Measurements from ENCODE around the gene MYLK. TPM values are rescaled to one million over a fixed set of nuclear protein-coding genes. Genes with fewer than 3 reads are reported as not detected.

MYLK gene
- total RNA-seq, 1 donor from 2014 or later: 0.16 TPM

- DNase-seq (ENCODE audit: low spot score): no peak
- Mint-ChIP-seq H3K9me3 (no peaks in the 10 kb centered on the region), H3K4me3 (ENCODE audit: low read depth) (no peak overlapping the region), H3K27ac (no peak overlapping the region), H3K36me3 (ENCODE audit: low read depth) (no peaks in the 10 kb centered on the region), H3K4me1 (ENCODE audit: low read depth) (no peaks in the 10 kb centered on the region), H3K27me3 (ENCODE audit: low read depth) (no peaks in the 10 kb centered on the region)
- intact Hi-C loops (cut with micrococcal nuclease): no loop called here
These were observed 200.5 kb downstream of the MYLK start for GRCh38 chr3:123683505-123684154.

GRCh38 chr3:123682781-123683504 is 201.2 kb downstream of the MYLK start:
- Mint-ChIP-seq H3K9me3 (no peaks in the 10 kb centered on the region), H3K27me3 (ENCODE audit: low read depth) (no peaks in the 10 kb centered on the region), H3K4me3 (ENCODE audit: low read depth) (no peak overlapping the region), H3K4me1 (ENCODE audit: low read depth) (no peaks in the 10 kb centered on the region), H3K36me3 (ENCODE audit: low read depth) (no peaks in the 10 kb centered on the region), H3K27ac (no peak overlapping the region)
- DNase-seq (ENCODE audit: low spot score): no peak
- intact Hi-C loops (cut with micrococcal nuclease): no loop called here

GRCh38 chr3:123682302-123682701 is 201.8 kb downstream of the MYLK start:
- intact Hi-C loops (cut with micrococcal nuclease): no loop called here
- Mint-ChIP-seq H3K36me3 (ENCODE audit: low read depth) (no peaks in the 10 kb centered on the region), H3K4me3 (ENCODE audit: low read depth) (no peak overlapping the region), H3K9me3 (no peaks in the 10 kb centered on the region), H3K4me1 (ENCODE audit: low read depth) (no peaks in the 10 kb centered on the region), H3K27ac (no peak overlapping the region), H3K27me3 (ENCODE audit: low read depth) (no peaks in the 10 kb centered on the region)
- DNase-seq (ENCODE audit: low spot score): no peak

DNA sequence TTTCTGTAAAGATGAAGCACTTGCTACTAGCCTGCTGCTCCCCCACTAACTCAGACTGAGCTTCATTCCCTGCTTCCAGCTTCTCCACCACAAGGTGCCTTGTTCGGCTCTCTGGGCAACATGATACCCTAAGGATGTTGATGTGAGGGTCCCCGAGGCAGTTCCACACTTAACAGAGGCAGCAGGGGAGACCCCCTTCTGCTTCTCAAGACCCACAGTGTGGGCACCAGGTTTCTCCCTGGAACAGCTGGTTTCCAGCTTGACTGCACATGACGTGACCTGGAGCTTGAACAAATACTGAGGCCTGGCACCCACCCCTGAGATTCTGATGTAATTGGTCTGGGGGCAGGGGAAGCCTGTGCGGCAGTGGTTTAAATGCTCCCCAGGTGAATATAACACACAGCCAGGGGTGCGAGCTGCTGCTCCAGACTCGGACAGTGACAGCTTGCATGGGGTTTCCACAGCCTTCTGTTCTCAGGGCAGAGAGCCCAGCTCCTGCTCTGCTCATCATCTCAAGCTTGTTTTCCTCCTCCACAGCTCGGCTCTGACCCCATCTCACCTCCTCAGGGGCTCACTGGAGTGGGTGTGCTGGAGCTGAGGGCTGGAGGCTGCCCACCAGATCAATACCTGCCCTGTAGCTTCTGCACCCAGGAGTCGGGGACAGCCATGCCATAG is 204.3 kb downstream of the MYLK start:
- H3K9me3 Mint-ChIP-seq: no peaks in the 10 kb centered on the region
- no peak for DNase-seq (ENCODE audit: low spot score)
- H3K36me3 Mint-ChIP-seq (ENCODE audit: low read depth): no peaks in the 10 kb centered on the region
- H3K27ac Mint-ChIP-seq: no peak overlapping the region
- no peak overlapping the region for H3K4me3 Mint-ChIP-seq (ENCODE audit: low read depth)
- intact Hi-C loops (cut with micrococcal nuclease): no loop called here
- no peaks in the 10 kb centered on the region for H3K4me1 Mint-ChIP-seq (ENCODE audit: low read depth)
- no peaks in the 10 kb centered on the region for H3K27me3 Mint-ChIP-seq (ENCODE audit: low read depth)

DNA sequence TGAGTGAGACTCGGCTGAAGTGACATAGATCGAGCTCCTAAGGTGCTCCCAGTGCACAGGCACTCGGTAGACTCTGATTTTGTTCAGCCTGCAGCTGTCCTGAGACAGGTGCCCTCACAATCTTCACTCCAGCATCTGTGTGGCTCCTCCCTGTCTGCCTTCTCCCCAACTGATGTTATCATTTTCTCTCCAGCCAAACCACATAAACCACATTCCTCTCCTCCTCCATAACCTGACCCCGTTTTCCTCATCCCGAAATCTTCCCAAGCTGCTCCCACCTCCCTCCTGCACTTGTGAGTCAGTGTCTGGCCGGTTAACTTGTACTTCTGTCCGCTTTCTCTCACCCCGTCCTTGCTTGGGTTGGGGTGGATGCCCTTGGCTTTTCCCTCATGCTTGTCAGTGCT is 206.0 kb downstream of the MYLK start:
- Mint-ChIP-seq H3K27me3 (ENCODE audit: low read depth) (peaks cover 3% of the 10 kb centered on the region), H3K9me3 (no peaks in the 10 kb centered on the region), H3K4me1 (ENCODE audit: low read depth) (no peaks in the 10 kb centered on the region), H3K4me3 (ENCODE audit: low read depth) (no peak overlapping the region), H3K27ac (no peak overlapping the region), H3K36me3 (ENCODE audit: low read depth) (no peaks in the 10 kb centered on the region)
- intact Hi-C loops (cut with micrococcal nuclease): no loop called here
- DNase-seq (ENCODE audit: low spot score): no peak

- H3K27ac Mint-ChIP-seq: no peak overlapping the region
- intact Hi-C loops (cut with micrococcal nuclease): no loop called here
- H3K36me3 Mint-ChIP-seq (ENCODE audit: low read depth): no peaks in the 10 kb centered on the region
- no peaks in the 10 kb centered on the region for H3K4me1 Mint-ChIP-seq (ENCODE audit: low read depth)
- H3K9me3 Mint-ChIP-seq: no peaks in the 10 kb centered on the region
- no peak overlapping the region for H3K4me3 Mint-ChIP-seq (ENCODE audit: low read depth)
- H3K27me3 Mint-ChIP-seq (ENCODE audit: low read depth): peaks cover 4% of the 10 kb centered on the region
- no peak for DNase-seq (ENCODE audit: low spot score)
These were observed 211.5 kb downstream of the MYLK start for GRCh38 chr3:123672429-123673146.

GRCh38 chr3:123670743-123671142 is 213.4 kb downstream of the MYLK start:
- no peak overlapping the region for H3K4me3 Mint-ChIP-seq (ENCODE audit: low read depth)
- H3K9me3 Mint-ChIP-seq: no peaks in the 10 kb centered on the region
- intact Hi-C loops (cut with micrococcal nuclease): no loop called here
- no peak for DNase-seq (ENCODE audit: low spot score)
- no peaks in the 10 kb centered on the region for H3K36me3 Mint-ChIP-seq (ENCODE audit: low read depth)
- H3K27ac Mint-ChIP-seq: no peak overlapping the region
- H3K27me3 Mint-ChIP-seq (ENCODE audit: low read depth): peaks cover 9% of the 10 kb centered on the region
- H3K4me1 Mint-ChIP-seq (ENCODE audit: low read depth): no peaks in the 10 kb centered on the region

DNA sequence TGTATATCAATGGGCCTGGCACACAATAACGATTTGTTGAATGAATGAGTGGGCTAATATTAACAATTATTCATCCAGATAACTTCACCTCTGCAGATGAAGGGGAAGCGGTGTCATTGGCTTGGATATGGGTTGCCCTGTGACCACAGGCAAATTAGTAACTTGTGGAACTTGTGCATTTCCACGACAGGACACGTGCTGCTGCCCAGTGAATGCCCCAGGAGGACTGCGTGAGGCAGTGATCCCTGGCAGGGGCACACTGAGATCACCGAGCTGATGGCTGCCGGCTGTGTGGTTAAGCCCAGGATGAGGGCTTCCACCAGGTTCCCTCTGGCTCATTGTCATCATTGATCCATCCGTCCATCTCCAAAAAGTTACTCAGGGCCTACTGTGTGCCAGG is 215.2 kb downstream of the MYLK start:
- H3K27ac Mint-ChIP-seq: no peak overlapping the region
- no peaks in the 10 kb centered on the region for H3K9me3 Mint-ChIP-seq
- intact Hi-C loops (cut with micrococcal nuclease): no loop called here
- H3K27me3 Mint-ChIP-seq (ENCODE audit: low read depth): peaks cover 6% of the 10 kb centered on the region
- H3K4me3 Mint-ChIP-seq (ENCODE audit: low read depth): no peak overlapping the region
- no peak for DNase-seq (ENCODE audit: low spot score)
- H3K36me3 Mint-ChIP-seq (ENCODE audit: low read depth): no peaks in the 10 kb centered on the region
- no peaks in the 10 kb centered on the region for H3K4me1 Mint-ChIP-seq (ENCODE audit: low read depth)

DNA sequence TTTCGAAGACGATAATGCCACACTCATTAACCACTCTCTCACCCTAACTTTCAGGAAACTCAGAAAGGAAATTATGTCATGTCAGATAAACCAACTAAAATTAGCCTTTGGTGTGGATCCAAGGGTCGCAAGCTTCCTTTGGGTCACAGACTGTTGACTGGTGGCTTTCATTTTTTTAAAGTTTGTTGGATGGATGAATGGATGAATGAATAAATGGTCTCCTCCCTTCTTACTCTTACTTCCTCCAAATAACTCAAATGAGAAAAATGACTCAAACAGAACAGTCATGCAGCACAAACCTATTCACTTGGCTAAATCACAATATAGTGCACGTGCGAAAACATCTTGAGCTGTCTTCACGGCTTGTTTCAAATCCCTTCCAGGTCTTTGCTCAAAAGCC is 216.3 kb downstream of the MYLK start:
- intact Hi-C loops (cut with micrococcal nuclease): no loop called here
- Mint-ChIP-seq H3K4me1 (ENCODE audit: low read depth) (no peaks in the 10 kb centered on the region), H3K27ac (no peak overlapping the region), H3K9me3 (no peaks in the 10 kb centered on the region), H3K36me3 (ENCODE audit: low read depth) (no peaks in the 10 kb centered on the region), H3K4me3 (ENCODE audit: low read depth) (no peak overlapping the region), H3K27me3 (ENCODE audit: low read depth) (peaks cover 6% of the 10 kb centered on the region)
- DNase-seq (ENCODE audit: low spot score): no peak

DNA sequence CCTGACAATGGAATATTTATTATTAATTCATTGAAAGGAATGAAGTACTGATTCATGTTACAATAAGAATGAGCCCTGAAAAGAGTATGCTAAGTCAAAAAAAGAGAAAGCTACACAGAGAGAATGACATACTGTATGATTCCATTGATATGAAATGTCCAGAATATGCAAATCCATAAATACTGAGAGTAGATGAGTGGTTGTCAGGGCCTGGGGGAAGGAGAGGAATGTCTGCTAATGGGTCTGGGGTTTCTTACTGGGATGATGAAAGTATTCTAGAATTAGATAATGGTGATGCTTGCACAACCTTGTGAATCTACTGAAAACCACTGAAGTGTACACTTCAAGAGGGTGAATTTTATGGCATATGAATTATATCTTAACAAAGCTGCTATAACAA is 219.4 kb downstream of the MYLK start:
- Mint-ChIP-seq H3K4me1 (ENCODE audit: low read depth) (no peaks in the 10 kb centered on the region), H3K9me3 (no peaks in the 10 kb centered on the region), H3K27ac (no peak overlapping the region), H3K36me3 (ENCODE audit: low read depth) (no peaks in the 10 kb centered on the region), H3K27me3 (ENCODE audit: low read depth) (peaks cover 6% of the 10 kb centered on the region), H3K4me3 (ENCODE audit: low read depth) (no peak overlapping the region)
- no peak for DNase-seq (ENCODE audit: low spot score)
- intact Hi-C loops (cut with micrococcal nuclease): no loop called here

- Mint-ChIP-seq H3K27ac (no peak overlapping the region), H3K9me3 (no peaks in the 10 kb centered on the region), H3K27me3 (ENCODE audit: low read depth) (peaks cover 6% of the 10 kb centered on the region), H3K36me3 (ENCODE audit: low read depth) (no peaks in the 10 kb centered on the region), H3K4me1 (ENCODE audit: low read depth) (no peaks in the 10 kb centered on the region), H3K4me3 (ENCODE audit: low read depth) (no peak overlapping the region)
- DNase-seq (ENCODE audit: low spot score): no peak
- intact Hi-C loops (cut with micrococcal nuclease): no loop called here
These were observed 220.2 kb downstream of the MYLK start for GRCh38 chr3:123663977-123664376.

- peaks cover 2% of the 10 kb centered on the region for H3K9me3 Mint-ChIP-seq
- H3K27ac Mint-ChIP-seq: no peak overlapping the region
- no peak overlapping the region for H3K4me3 Mint-ChIP-seq (ENCODE audit: low read depth)
- intact Hi-C loops (cut with micrococcal nuclease): no loop called here
- no peak for DNase-seq (ENCODE audit: low spot score)
- H3K36me3 Mint-ChIP-seq (ENCODE audit: low read depth): no peaks in the 10 kb centered on the region
- peaks cover 5% of the 10 kb centered on the region for H3K27me3 Mint-ChIP-seq (ENCODE audit: low read depth)
- H3K4me1 Mint-ChIP-seq (ENCODE audit: low read depth): no peaks in the 10 kb centered on the region
These were observed 222.2 kb downstream of the MYLK start for GRCh38 chr3:123661973-123662372.

DNA sequence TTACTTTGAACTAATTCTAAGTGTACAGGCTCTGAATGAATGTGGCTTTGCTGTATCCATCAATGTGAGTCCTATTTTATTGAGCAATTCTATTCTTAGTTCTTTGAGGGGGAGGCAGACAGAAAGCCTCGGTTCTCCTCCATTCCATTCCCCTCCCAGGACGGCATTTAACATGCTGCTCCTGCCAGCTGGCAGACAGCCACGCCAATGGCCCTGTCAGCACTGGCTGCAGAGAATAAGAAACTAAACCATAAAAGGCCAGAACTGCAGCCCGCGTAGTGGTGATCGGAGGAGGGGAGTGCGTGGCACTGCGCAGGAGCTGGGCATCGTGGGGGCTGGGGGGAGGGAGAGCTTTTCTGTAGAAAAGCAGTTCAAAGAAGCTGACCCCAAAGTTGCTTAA is 223.2 kb downstream of the MYLK start:
- Mint-ChIP-seq H3K27ac (no peak overlapping the region), H3K36me3 (ENCODE audit: low read depth) (no peaks in the 10 kb centered on the region), H3K9me3 (peaks cover 10% of the 10 kb centered on the region), H3K4me1 (ENCODE audit: low read depth) (no peaks in the 10 kb centered on the region), H3K4me3 (ENCODE audit: low read depth) (no peak overlapping the region), H3K27me3 (ENCODE audit: low read depth) (no peaks in the 10 kb centered on the region)
- no peak for DNase-seq (ENCODE audit: low spot score)
- intact Hi-C loops (cut with micrococcal nuclease): no loop called here
